Natural killer cell (primary cell): ENCODE data around the gene ZNF140. TPM values are rescaled to one million over a fixed set of nuclear protein-coding genes. Genes with fewer than 3 reads are reported as not detected.

Source experiments
- ATAC-seq, 3 donors: fragments of 150-1000 bp in 2 of 3; fragments of 200-7000 bp in 1 of 3; cut with Tn5 transposase; 1 replicate in 1 of 3; 2 replicates in 2 of 3; pipeline ENCODE4 v1.10.0; 2021; ENCODE audit warnings: mild to moderate bottlenecking in 2 of 3, moderate library complexity in 2 of 3
- DNase-seq, 2 donors: peaks; one replicate each; pipeline versions ENCODE4 v3.0.0 to v3.0.0-alpha.2; 2013 to 2021; ENCODE audit warnings: mixed read lengths in 1 of 2
- H3K27ac ChIP-seq: one replicate; pipeline ENCODE4 v1.5.1; 2013; ENCODE audit warnings: mild to moderate bottlenecking, low read length
- H3K27me3 ChIP-seq: one replicate; pipeline ENCODE4 v1.6.1; 2013; ENCODE audit warnings: low read length; ENCODE audit not compliant: control insufficient read depth, insufficient read depth
- H3K36me3 ChIP-seq: one replicate; pipeline ENCODE4 v1.6.1; 2013; ENCODE audit warnings: low read length; ENCODE audit not compliant: control insufficient read depth, insufficient read depth
- H3K4me1 ChIP-seq: one replicate; pipeline ENCODE4 v1.6.1; 2013; ENCODE audit warnings: low read length; ENCODE audit not compliant: control insufficient read depth, insufficient read depth
- H3K4me3 ChIP-seq: one replicate; pipeline ENCODE4 v1.5.1; 2013; ENCODE audit warnings: low read length
- H3K9me3 ChIP-seq: one replicate; pipeline ENCODE4 v1.6.1; 2013; ENCODE audit warnings: low read length; ENCODE audit not compliant: control insufficient read depth, insufficient read depth
- H3K27ac Mint-ChIP-seq, 2 donors: one replicate each; pipeline ENCODE4 v1.8.0; 2022; ENCODE audit warnings: mild to moderate bottlenecking in 2 of 2, mixed read lengths in 2 of 2, moderate library complexity in 1 of 2
- H3K27me3 Mint-ChIP-seq, 2 donors: one replicate each; pipeline ENCODE4 v1.8.0; 2022; ENCODE audit warnings: low read depth in 2 of 2, mixed read lengths in 2 of 2
- H3K36me3 Mint-ChIP-seq: one replicate; pipeline ENCODE4 v1.8.0; 2022; ENCODE audit warnings: mixed read lengths
- H3K4me1 Mint-ChIP-seq, 2 donors: one replicate each; pipeline ENCODE4 v1.8.0; 2022; ENCODE audit warnings: mixed read lengths in 2 of 2
- H3K4me3 Mint-ChIP-seq: one replicate; pipeline ENCODE4 v1.8.0; 2022; ENCODE audit warnings: mild to moderate bottlenecking, moderate library complexity, mixed read lengths
- H3K9me3 Mint-ChIP-seq, 2 donors: one replicate each; pipeline ENCODE4 v1.8.0; 2022; ENCODE audit warnings: mixed read lengths in 2 of 2
- CTCF ChIP-seq: fragments of 200-600 bp; IDR thresholded peaks from one replicate; pipeline ENCODE4 v1.8.0; 2022; ENCODE audit warnings: antibody characterized with exemption
- WGBS: methylation state at CpG from one replicate; pipeline ENCODE4 v1.1.7; 2013; ENCODE audit warnings: missing lambda C conversion rate; ENCODE audit not compliant: insufficient coverage; 5-methylcytosine and 5-hydroxymethylcytosine counted together
- intact Hi-C: fragments of 100-400 bp; cut with micrococcal nuclease; formaldehyde crosslinking; loops from one replicate; pipeline ENCODE4 v1.14.2; 2022
- total RNA-seq, 4 donors: library from RNA; stranded (reverse); fragments of 120-200 nt in 1 of 4; gene quantifications; one replicate each; pipeline versions ENCODE4 v1.2.3 to v1.2.4, GENCODE V29; 2013 to 2022

The ZNF140 gene
- total RNA-seq, 3 donors from 2014 or later (not counting 1 experiment from before 2014, with no cell fraction given): 8.8 to 15.4 (median 9.9) TPM

DNA sequence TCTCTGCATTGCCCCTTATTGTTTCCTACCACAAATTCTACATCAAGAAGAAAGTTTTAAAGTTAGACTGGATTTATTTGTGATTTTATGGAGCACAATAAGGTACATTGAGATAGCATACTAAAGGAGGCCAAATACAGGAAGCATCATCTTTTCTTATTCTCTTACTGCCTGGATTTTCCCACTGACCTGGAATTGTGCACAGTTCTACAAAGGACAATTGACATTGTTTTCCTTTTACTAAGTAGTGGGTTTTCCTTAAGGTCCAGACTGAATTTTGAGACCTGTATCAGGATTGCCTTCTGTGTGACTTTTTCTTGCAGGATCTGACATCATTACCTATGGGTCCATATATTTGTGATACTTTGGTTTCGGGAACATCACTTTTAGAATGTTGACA, 18.8 kb upstream of the ZNF140 start:
- H3K36me3 ChIP-seq: peaks cover under 1% of the 10 kb centered on the region
- no peak overlapping the region for H3K4me3 ChIP-seq
- Mint-ChIP-seq H3K4me1 (no peaks in the 10 kb centered on the region), H3K36me3 (peaks cover 55% of the 10 kb centered on the region), H3K9me3 (peaks cover 12 to 25% of the 10 kb centered on the region in 2 donors), H3K27me3 (no peaks in the 10 kb centered on the region), H3K4me3 (no peak overlapping the region), H3K27ac (no peak overlapping the region)
- no peak for TF ChIP-seq CTCF
- H3K27ac ChIP-seq: no peak overlapping the region
- H3K9me3 ChIP-seq: peaks cover 75% of the 10 kb centered on the region
- no peaks in the 10 kb centered on the region for H3K4me1 ChIP-seq
- no peak for ATAC-seq
- DNase-seq: no peak
- H3K27me3 ChIP-seq: no peaks in the 10 kb centered on the region
- WGBS: 100% methylated on average over 1 of the region's 1 CpG
- intact Hi-C loops: no loop called here

- Mint-ChIP-seq H3K27ac (no peak overlapping the region), H3K9me3 (peaks cover 10 to 16% of the 10 kb centered on the region in 2 donors), H3K4me3 (no peak overlapping the region), H3K27me3 (no peaks in the 10 kb centered on the region), H3K36me3 (peaks cover 50% of the 10 kb centered on the region), H3K4me1 (no peaks in the 10 kb centered on the region)
- H3K27ac ChIP-seq: no peak overlapping the region
- TF ChIP-seq CTCF: no peak
- no peaks in the 10 kb centered on the region for H3K4me1 ChIP-seq
- 94% methylated on average over 1 of the region's 1 CpG for WGBS
- intact Hi-C loops: no loop called here
- ATAC-seq (no peak), DNase-seq (no peak)
- H3K4me3 ChIP-seq: no peak overlapping the region
- H3K9me3 ChIP-seq: peaks cover 75% of the 10 kb centered on the region
- H3K36me3 ChIP-seq: no peaks in the 10 kb centered on the region
- no peaks in the 10 kb centered on the region for H3K27me3 ChIP-seq
Observed at GRCh38 chr12:133063556-133063955, 17.2 kb upstream of the ZNF140 start.

DNA sequence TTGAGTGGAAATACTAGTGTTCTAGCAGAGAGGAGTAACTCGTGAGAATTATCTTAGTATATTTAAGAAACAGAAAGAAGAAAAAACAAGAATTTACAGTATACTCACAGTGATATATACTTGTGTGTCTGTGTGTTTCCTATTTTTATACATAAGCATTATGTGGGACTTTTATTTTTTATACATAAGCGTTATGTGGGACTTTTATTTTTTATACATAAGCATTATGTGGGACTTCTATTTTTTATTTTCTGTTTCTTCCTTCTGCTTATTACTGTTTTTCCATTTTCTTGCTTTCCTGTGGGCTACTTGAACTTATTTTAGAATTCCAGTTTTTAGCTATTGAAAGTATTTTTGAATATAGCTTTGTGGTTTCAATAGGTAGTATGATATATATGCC, 6.9 kb upstream of the ZNF140 start:
- DNase-seq (no peak), ATAC-seq (no peak)
- no peak overlapping the region for H3K27ac Mint-ChIP-seq
- no peaks in the 10 kb centered on the region for H3K27me3 ChIP-seq
- no peaks in the 10 kb centered on the region for H3K36me3 ChIP-seq
- peaks cover 37% of the 10 kb centered on the region for H3K36me3 Mint-ChIP-seq
- H3K4me3 ChIP-seq: no peak overlapping the region
- H3K27me3 Mint-ChIP-seq: peaks cover 0 to 2% of the 10 kb centered on the region in 2 donors
- H3K4me1 Mint-ChIP-seq: no peaks in the 10 kb centered on the region
- no peak for TF ChIP-seq CTCF
- no peak overlapping the region for H3K27ac ChIP-seq
- intact Hi-C loops: no loop called here
- peaks cover 19 to 28% of the 10 kb centered on the region in 2 donors for H3K9me3 Mint-ChIP-seq
- H3K4me1 ChIP-seq: no peaks in the 10 kb centered on the region
- no peak overlapping the region for H3K4me3 Mint-ChIP-seq
- peaks cover 68% of the 10 kb centered on the region for H3K9me3 ChIP-seq
- WGBS: no CpG with 5 or more reads among the region's 2 CpGs

DNA sequence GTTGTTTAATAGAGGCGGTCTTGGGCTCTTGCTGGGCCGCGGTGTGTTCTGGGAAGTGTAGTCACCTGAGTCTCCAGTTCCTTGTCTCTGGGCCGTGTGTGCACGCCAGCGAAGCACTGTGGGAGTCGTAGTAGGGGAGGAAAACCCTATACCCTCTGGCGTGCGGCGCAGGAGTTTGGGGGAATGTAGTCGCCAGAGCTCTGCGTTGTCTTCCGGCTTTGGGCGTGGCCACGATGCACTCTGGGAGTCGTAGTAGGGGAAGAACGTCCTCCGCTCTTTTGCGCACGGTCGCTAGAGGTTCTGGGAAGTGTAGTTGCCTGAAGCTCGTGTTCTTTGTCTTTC, 726 bp upstream of the ZNF140 start:
- Histone ChIP-seq H3K4me3 (peak overlapping the region; percentile 62), H3K27me3 (no peaks in the 10 kb centered on the region), H3K36me3 (peaks cover 18% of the 10 kb centered on the region), H3K4me1 (peaks cover 16% of the 10 kb centered on the region), H3K9me3 (peaks cover 61% of the 10 kb centered on the region), H3K27ac (peak overlapping the region; percentile 88)
- Mint-ChIP-seq H3K9me3 (peaks cover 13 to 21% of the 10 kb centered on the region in 2 donors), H3K4me1 (peaks cover 4 to 7% of the 10 kb centered on the region in 2 donors), H3K27ac (no peak overlapping the region), H3K4me3 (no peak overlapping the region), H3K36me3 (peaks cover 46% of the 10 kb centered on the region), H3K27me3 (peaks cover 0 to 2% of the 10 kb centered on the region in 2 donors)
- under 1% methylated on average over 22 of the region's 22 CpGs for WGBS
- intact Hi-C loops: loop anchor here (1.0 kb wide), 7 partner anchors 43 to 193 kb away; partner anchors contain the start of genes CHFR, ZNF10, ZNF26 and ZNF268
- TF ChIP-seq CTCF: no peak
- DNase-seq: peak in 1 of 2 donors; percentile 99
- peak; percentile 74 to 88 (median 75) for ATAC-seq
